ENCODE measurements around the gene CPOX.

CPOX gene

DNA sequence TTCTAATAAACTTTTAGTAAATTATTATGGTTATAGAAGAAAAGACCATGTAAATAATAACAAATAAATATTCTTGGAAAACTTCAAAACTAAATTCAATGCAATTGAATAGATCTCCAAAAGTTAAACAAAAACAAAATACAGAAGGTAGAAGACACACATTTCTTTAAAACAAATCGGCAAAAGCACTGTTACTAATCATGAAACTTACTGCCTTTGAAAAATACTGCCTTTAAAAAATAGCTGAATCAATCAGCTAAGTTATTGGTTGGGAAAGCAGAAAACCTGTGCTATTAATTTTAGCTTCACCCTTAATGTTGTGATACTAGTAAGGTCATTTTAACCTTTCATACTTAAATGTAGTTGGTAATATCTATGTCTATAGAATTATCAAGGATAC lies 58.7 kb downstream of the CPOX start:
- TF ChIP-seq TAF1 (IDR thresholded peaks at IDR 0.05; ENCODE audit: low read depth) (no peak), TEAD4 (IDR thresholded peaks at IDR 0.05) (no peak), USF1 (IDR thresholded peaks at IDR 0.05) (no peak), FOXM1 (IDR thresholded peaks at IDR 0.05; ENCODE audit: borderline replicate concordance, low read depth) (no peak), CEBPB (IDR thresholded peaks at IDR 0.05) (no peak), CREB1 (IDR thresholded peaks at IDR 0.05; ENCODE audit: low read depth) (no peak), EGR1 (IDR thresholded peaks at IDR 0.05) (no peak), EP300 (IDR thresholded peaks at IDR 0.05; ENCODE audit: borderline replicate concordance) (no peak), YY1 (IDR thresholded peaks at IDR 0.05; ENCODE audit: low read depth) (no peak), ZBTB7A (IDR thresholded peaks at IDR 0.05; ENCODE audit: low read depth) (no peak), TCF12 (IDR thresholded peaks at IDR 0.05; ENCODE audit: low read depth) (no peak), NFIC (IDR thresholded peaks at IDR 0.05) (no peak), RAD21 (IDR thresholded peaks at IDR 0.05; ENCODE audit: low read depth) (no peak)
- TF ChIP-seq, protein P1, sequence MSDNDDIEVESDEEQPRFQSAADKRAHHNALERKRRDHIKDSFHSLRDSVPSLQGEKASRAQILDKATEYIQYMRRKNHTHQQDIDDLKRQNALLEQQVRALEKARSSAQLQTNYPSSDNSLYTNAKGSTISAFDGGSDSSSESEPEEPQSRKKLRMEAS (IDR thresholded peaks at IDR 0.05): no peak
- TF ChIP-seq, protein P2, sequence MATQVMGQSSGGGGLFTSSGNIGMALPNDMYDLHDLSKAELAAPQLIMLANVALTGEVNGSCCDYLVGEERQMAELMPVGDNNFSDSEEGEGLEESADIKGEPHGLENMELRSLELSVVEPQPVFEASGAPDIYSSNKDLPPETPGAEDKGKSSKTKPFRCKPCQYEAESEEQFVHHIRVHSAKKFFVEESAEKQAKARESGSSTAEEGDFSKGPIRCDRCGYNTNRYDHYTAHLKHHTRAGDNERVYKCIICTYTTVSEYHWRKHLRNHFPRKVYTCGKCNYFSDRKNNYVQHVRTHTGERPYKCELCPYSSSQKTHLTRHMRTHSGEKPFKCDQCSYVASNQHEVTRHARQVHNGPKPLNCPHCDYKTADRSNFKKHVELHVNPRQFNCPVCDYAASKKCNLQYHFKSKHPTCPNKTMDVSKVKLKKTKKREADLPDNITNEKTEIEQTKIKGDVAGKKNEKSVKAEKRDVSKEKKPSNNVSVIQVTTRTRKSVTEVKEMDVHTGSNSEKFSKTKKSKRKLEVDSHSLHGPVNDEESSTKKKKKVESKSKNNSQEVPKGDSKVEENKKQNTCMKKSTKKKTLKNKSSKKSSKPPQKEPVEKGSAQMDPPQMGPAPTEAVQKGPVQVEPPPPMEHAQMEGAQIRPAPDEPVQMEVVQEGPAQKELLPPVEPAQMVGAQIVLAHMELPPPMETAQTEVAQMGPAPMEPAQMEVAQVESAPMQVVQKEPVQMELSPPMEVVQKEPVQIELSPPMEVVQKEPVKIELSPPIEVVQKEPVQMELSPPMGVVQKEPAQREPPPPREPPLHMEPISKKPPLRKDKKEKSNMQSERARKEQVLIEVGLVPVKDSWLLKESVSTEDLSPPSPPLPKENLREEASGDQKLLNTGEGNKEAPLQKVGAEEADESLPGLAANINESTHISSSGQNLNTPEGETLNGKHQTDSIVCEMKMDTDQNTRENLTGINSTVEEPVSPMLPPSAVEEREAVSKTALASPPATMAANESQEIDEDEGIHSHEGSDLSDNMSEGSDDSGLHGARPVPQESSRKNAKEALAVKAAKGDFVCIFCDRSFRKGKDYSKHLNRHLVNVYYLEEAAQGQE (IDR thresholded peaks at IDR 0.05; ENCODE audit: low read depth): no peak

DNA sequence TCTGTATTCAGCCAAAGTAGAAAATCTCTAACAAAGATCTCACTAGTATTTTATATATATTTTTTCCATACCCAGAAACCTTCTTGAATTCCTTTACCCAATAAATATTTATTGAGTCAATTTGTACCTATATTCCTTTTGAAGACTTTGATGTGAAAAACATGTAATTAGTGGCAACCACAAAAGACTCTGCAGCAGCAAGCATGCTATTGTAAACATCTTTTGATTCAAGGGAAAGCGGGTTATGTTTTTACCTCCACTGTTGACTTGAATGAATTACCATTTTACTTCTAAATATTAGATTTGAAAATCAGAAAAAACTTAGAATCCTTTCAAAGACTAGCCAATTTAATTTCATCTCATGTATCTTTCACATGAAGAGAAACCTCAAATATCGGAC lies 59.2 kb downstream of the CPOX start:
- TF ChIP-seq CEBPB (IDR thresholded peaks at IDR 0.05) (no peak), USF1 (IDR thresholded peaks at IDR 0.05) (no peak), YY1 (IDR thresholded peaks at IDR 0.05; ENCODE audit: low read depth) (no peak), ZBTB7A (IDR thresholded peaks at IDR 0.05; ENCODE audit: low read depth) (no peak), EGR1 (IDR thresholded peaks at IDR 0.05) (no peak), EP300 (IDR thresholded peaks at IDR 0.05; ENCODE audit: borderline replicate concordance) (no peak), FOXM1 (IDR thresholded peaks at IDR 0.05; ENCODE audit: borderline replicate concordance, low read depth) (no peak)
- TF ChIP-seq, protein P2 (IDR thresholded peaks at IDR 0.05; ENCODE audit: low read depth): no peak

- no peak for TF ChIP-seq TEAD4 (IDR thresholded peaks at IDR 0.05)
- no peak for TF ChIP-seq YY1 (IDR thresholded peaks at IDR 0.05; ENCODE audit: low read depth)
- no peak for TF ChIP-seq FOXM1 (IDR thresholded peaks at IDR 0.05; ENCODE audit: borderline replicate concordance, low read depth)
- TF ChIP-seq EP300 (IDR thresholded peaks at IDR 0.05; ENCODE audit: borderline replicate concordance): no peak
- TF ChIP-seq CEBPB (IDR thresholded peaks at IDR 0.05): no peak
- TF ChIP-seq ZBTB7A (IDR thresholded peaks at IDR 0.05; ENCODE audit: low read depth): no peak
- TF ChIP-seq, protein P2 (IDR thresholded peaks at IDR 0.05; ENCODE audit: low read depth): no peak
- no peak for TF ChIP-seq TCF12 (IDR thresholded peaks at IDR 0.05; ENCODE audit: low read depth)
- no peak for TF ChIP-seq USF1 (IDR thresholded peaks at IDR 0.05)
- TF ChIP-seq, protein P1 (IDR thresholded peaks at IDR 0.05): no peak
Measured at GRCh38 chr3:98532709-98533571, 60.5 kb downstream of the CPOX start.

DNA sequence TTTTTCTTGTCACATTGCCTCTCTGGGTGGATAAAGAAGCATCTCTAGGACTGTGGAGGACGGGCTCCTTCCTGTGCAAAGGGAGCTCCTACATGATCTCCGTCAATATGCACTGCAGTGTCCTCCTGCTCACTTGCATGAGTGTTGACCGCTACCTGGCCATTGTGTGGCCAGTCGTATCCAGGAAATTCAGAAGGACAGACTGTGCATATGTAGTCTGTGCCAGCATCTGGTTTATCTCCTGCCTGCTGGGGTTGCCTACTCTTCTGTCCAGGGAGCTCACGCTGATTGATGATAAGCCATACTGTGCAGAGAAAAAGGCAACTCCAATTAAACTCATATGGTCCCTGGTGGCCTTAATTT lies 61.2 kb downstream of the CPOX start:
- TF ChIP-seq, protein P1 (IDR thresholded peaks at IDR 0.05): no peak
- TF ChIP-seq EP300 (IDR thresholded peaks at IDR 0.05; ENCODE audit: borderline replicate concordance): no peak
- TF ChIP-seq TCF12 (IDR thresholded peaks at IDR 0.05; ENCODE audit: low read depth): no peak
- no peak for TF ChIP-seq CEBPB (IDR thresholded peaks at IDR 0.05)
